Measurements from ENCODE around the gene LGALS14.

Gene LGALS14

DNA sequence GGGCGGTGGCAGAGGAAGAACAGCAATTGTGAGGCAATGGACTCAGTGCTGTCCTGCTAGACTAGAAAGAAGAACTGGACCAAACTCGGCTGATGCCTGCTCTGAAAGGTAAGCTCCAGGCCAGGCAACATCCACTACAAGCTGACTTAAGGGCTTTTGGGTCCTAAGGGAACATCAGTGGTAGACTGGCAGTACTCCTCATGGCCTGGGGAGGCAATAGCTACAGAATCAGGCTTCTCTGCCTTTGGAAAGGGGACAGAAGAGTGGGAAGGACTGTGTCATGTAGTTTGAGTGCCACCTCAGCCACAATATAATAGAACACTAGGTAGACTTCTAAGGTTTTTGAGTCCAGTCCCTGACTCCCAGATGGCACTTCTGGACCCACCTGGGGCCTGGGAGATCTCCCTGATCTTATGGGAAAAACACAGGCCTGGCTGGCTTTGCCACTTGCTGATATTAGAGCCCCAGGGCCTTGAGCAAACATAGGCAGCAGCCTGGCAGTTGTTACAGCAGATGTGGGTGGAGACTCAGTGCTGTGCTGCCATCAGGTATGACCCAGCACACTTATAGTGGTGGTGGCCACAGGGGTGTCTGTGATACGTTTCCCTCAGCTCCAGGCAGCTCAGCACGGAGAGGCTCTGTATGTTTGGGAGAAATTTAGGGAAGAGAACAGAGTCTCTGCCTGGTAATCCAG, 42.7 kb downstream of the LGALS14 start:
- no peak for DNase-seq (ENCODE audit: low read depth in 2 of 2, low spot score in 1 of 2)

DNA sequence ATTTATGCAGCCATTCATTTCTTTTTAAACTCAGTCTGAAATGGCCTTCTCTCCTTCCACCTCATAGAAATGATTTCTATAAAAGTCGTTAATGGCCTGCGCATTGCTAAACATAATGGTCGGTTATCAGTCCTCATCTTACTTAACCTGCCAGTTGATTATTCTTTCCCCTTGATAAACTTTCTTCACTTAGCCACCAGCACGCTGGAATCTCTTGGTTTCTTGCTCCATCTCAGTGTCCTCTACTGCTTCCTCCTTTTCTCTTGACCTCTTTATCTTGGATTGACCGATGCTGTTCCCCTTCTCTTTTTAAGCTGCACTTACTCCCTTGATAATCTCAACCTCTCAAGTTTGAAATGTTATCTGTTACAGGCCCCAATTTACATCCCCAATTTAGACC, 45.7 kb downstream of the LGALS14 start:
- DNase-seq (ENCODE audit: low read depth in 2 of 2, low spot score in 1 of 2): no peak

DNA sequence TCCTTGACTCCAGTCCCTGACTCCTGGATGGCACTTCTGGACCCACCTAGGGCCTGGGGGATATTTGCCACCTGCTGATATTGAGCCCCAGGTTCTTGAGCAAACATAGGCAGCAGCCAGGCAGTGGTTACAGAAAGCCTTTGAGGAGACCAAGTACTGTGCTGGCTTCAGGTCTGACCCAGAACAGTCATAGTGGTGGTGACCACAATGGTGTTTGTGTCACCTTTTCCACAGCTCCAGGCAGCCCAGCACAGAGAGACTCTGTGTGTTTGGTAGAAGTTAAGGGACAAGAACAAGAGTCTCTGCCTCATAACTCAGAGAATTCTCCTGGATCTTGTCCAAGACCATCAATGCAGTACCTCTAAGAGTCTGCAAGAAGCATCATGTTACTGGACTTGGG, 48.1 kb downstream of the LGALS14 start:
- DNase-seq (ENCODE audit: low read depth in 2 of 2, low spot score in 1 of 2): no peak

DNA sequence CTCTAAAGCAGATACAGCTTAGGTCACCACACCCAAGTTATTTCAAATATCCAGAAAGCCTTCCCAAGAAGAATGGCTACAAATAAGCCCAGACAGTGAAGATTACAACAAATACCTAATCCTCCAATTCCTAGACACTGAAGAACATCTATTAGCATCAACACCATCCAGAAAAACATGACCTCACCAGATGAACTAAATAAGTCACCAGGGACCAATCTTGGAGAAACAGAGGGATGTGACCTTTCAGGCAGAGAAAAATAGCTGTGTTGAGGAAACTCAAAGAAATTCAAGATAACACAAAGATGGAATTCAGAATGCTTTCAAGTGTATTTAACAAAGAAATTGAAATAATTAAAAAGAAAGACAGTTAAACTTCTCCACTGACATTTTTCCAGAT, 48.5 kb downstream of the LGALS14 start:
- DNase-seq (ENCODE audit: low read depth in 2 of 2, low spot score in 1 of 2): no peak

DNA sequence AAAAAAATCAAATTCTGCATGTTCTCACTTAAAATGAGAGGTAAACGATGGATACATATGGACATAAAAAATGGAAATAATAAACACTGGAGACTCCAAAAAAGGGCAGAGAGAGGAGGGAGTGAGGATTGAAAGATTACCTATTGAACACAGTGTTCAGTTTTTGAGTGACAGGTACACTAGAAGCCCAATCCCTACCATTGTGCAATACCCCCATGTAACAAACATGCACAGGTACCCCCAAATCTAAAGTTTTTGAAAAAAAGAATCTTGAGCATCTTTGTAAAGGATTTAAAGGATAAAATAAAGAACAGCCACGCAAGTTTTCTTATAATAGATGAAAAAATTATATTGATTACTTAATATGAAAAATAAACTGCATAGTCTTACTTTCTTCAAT, 50.3 kb downstream of the LGALS14 start:
- no peak for DNase-seq (ENCODE audit: low read depth in 2 of 2, low spot score in 1 of 2)

DNA sequence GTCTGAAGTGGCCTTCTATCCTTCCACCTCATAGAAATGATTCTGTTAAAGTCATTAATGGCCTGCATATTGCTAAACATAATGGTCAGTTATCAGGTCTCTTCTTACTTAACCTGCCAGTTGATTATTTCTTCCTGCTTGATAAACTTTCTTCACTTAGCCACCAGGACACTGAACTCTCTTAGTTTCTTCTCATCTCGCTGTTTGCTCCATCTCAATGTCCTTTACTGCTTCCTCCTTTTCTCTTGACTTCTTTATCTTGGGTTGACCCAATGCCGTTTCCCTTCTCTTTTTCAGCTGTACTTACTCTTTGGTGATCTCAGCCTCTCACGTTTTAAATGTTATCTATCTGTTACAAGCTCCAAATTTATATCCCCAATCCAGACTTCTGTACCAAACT, 50.7 kb downstream of the LGALS14 start:
- no peak for DNase-seq (ENCODE audit: low read depth in 2 of 2, low spot score in 1 of 2)
